GM12864 (cell line): ENCODE data around the gene CSNK1A1.
A peak's percentile ranks its signal among the peaks of the same experiment; 100 is the strongest.
"Not testable (repeated sequence)": the region's sequence is repeated elsewhere in the genome, so short reads cannot be mapped to it uniquely, and the experiment has no call there.

Source experiments
- DNase-seq: peaks from one replicate; pipeline ENCODE4 v3.0.0-alpha.2; 2011; ENCODE audit warnings: low read depth
- H3K4me3 ChIP-seq: 2 replicates; pipeline ENCODE4 v1.5.1; 2011; ENCODE audit warnings: mild to moderate bottlenecking, low read depth, low read length, control low read depth
- TF ChIP-seq, protein P1 (sequence below): IDR thresholded peaks from 2 replicates; pipeline ENCODE4 v1.5.1; 2011; ENCODE audit warnings: low read depth, mild to moderate bottlenecking, moderate library complexity, low read length, control low read depth, inconsistent platforms; ENCODE audit errors: missing control alignments

CSNK1A1 gene

GRCh38 chr5:149575131-149575530 lies 23.9 kb upstream of the CSNK1A1 start:
- TF ChIP-seq, protein P1, sequence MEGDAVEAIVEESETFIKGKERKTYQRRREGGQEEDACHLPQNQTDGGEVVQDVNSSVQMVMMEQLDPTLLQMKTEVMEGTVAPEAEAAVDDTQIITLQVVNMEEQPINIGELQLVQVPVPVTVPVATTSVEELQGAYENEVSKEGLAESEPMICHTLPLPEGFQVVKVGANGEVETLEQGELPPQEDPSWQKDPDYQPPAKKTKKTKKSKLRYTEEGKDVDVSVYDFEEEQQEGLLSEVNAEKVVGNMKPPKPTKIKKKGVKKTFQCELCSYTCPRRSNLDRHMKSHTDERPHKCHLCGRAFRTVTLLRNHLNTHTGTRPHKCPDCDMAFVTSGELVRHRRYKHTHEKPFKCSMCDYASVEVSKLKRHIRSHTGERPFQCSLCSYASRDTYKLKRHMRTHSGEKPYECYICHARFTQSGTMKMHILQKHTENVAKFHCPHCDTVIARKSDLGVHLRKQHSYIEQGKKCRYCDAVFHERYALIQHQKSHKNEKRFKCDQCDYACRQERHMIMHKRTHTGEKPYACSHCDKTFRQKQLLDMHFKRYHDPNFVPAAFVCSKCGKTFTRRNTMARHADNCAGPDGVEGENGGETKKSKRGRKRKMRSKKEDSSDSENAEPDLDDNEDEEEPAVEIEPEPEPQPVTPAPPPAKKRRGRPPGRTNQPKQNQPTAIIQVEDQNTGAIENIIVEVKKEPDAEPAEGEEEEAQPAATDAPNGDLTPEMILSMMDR: no peak
- H3K4me3 ChIP-seq: no peak overlapping the region
- DNase-seq: no peak

DNA sequence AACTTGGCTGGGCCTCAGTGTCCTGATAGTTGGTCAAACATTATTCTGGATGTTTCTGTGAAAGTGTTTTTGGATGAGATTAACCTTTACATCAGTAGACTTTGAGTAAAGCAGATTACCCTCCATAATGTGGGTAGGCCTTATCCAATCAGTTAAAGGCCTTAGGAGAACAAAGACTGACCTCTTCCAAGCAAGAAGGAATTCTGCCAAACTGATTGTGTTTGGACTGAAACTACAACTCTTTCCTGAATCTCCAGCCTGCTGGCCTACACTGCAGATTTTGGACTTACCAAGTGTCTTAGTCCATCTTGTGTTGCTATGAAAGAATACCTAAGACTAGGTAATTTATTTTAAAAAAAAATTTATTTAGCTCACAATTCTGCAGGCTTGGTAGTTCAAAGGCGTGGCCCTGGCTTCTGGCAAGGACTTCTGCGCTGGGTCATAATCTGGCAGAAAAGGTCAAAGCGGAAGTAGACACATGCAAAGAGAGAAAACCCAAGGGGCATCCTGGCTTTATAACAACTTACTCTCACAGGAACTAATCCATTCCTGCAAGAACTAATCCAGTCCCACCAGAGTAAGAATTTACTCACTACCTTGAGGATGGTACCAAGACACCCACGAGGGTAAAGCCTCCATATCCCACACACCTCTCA lies 21.5 kb upstream of the CSNK1A1 start:
- DNase-seq: no peak
- no peak overlapping the region for H3K4me3 ChIP-seq
- TF ChIP-seq, protein P1: no peak

- no peak overlapping the region for H3K4me3 ChIP-seq
- TF ChIP-seq, protein P1: no peak
Measured at GRCh38 chr5:149572170-149572569, 20.9 kb upstream of the CSNK1A1 start.

GRCh38 chr5:149567226-149567625 lies 16.0 kb upstream of the CSNK1A1 start:
- TF ChIP-seq, protein P1: no peak
- no peak for DNase-seq

More at GRCh38 chr5:149572170-149572569, 20.9 kb upstream of the CSNK1A1 start:
- DNase-seq: no peak

DNA sequence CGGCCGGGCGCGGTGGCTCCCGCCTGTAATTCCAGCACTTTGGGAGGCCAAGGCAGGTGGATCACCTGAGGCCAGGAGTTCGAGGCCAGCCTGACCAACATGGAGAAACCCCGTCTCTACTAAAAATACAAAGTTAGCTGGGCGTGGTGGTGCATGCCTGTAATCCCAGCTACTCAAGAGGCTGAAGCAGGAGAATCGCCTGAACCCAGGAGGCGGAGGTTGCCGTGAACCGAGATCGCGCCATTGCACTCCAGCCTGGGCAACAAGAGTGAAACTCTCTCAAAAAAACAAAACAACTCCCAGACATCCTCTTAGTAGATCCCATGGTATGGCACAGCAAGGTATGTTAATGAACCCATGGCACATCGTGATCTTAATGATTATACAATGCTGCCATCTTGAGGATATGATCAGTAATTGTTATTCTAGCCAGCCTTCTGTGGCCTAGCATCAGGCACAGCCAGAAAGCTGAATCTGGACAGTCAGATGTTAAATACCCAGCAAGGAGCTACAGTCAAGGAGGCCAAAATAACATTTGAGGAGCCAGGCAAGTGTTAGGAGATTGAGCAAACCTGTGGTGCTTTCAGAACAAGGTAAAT lies 13.4 kb upstream of the CSNK1A1 start:
- DNase-seq: peak; percentile 39
- TF ChIP-seq, protein P1: peak; percentile 45
- not testable (repeated sequence) for H3K4me3 ChIP-seq

More at GRCh38 chr5:149567226-149567625, 16.0 kb upstream of the CSNK1A1 start:
- no peak overlapping the region for H3K4me3 ChIP-seq

DNA sequence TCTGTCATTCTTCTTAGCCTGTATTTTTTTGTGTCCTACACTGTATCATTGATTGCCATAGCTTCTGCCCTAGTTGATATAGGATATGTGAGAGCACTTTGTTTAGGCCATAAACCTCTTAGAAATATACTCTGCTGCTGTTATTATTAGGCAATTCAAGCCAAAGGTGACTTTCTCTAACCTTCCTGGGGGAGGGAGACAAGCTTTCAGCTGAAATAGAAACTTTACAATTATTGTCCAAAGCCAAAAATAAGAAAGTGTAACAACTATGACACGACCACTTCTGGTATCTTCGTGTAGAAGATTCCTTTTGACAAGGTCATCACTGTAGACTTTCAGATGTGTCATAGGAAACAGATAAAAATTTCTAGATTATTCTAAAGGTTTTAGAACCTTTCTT lies 12.2 kb upstream of the CSNK1A1 start:
- TF ChIP-seq, protein P1: no peak
- no peak for DNase-seq
- no peak overlapping the region for H3K4me3 ChIP-seq

DNA sequence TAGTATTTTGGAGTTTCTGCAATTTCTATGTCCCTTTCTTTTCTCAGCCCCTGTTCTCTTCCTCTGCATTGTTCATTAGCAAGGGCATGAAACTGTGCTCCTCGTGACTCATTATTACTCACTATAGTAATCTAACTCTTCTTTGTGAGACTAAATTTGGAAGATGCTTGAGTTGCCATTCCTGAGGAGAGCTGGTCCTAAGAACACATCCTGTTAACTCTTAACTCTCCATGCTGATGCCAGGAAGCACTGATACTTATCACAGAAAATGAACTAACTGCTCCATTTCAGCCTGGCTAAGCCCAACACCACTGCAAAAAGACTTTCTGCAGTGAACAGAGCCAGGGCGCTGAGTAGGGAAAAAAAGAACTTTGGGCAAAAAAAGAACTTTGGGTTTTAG lies 10.6 kb upstream of the CSNK1A1 start:
- H3K4me3 ChIP-seq: no peak overlapping the region
- DNase-seq: no peak
- TF ChIP-seq, protein P1: no peak
